ENCODE results near the gene COA1. TPM values are rescaled to one million over a fixed set of nuclear protein-coding genes. Genes with fewer than 3 reads are reported as not detected.
"Not testable (repeated sequence)": the region's sequence is repeated elsewhere in the genome, so short reads cannot be mapped to it uniquely, and the experiment has no call there.

The COA1 gene
- polyA plus RNA-seq, 1 donor = 34.7 TPM

GRCh38 chr7:43687866-43688265 is 41.5 kb downstream of the COA1 start:
- DNase-seq = not testable (repeated sequence)

DNA sequence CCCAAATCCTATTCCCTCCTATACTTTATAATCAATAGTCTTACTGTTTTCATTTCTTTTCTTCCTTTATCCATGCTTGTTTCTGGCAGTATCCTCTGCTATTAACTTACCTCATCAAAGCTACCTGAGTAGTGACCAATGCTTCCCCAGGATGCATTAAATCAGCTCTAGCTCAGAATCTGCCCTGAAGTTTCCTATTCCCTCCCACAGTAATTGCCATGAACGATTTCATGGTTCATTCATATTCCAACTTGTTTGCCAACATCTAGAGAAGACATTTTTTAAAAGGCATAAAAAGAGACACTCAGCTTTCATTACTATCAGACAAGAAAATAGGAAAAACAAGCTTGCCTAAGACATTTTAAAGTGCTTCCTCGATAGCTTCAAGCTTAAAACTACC is 42.3 kb downstream of the COA1 start:
- no peak for DNase-seq

GRCh38 chr7:43680736-43681135 is 48.6 kb downstream of the COA1 start:
- DNase-seq = no peak

- DNase-seq = no peak
These were observed 49.9 kb downstream of the COA1 start for GRCh38 chr7:43679210-43680068.

DNA sequence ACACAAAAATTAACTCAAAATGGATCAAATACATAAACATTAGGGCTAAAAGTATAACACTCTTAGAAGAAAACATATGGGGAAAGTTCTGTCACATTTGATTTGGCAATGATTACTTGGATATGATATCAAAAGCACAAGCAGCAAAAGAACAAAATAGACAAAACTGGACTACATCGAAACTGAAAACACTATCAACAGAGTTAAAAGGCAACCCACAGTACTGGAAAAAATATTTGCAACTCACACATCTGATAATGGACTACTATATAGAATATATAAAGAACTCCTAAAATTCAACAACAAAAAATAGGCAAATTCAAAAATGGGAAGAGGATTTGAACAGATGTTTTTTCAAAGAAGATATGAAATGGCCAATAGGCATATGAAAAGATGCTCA is 51.0 kb downstream of the COA1 start:
- DNase-seq = no peak

DNA sequence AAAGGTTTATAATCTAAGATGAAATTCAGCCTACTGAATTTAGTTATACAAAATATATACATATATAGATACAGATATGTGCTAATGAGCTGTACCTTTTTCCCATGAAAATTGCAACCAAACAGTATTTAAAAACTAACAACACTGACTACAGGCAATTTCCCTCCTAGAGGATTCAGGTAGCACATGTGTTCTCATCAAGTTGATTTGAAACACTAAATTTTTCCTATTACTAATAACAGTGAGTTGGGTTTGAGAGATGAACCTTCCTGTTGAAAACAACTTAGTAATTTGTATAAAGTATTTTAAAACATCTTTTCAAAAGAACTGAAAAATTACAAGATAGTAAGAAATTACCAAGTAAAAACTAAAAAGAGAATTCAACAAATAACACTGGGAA is 51.5 kb downstream of the COA1 start:
- no peak for DNase-seq

DNA sequence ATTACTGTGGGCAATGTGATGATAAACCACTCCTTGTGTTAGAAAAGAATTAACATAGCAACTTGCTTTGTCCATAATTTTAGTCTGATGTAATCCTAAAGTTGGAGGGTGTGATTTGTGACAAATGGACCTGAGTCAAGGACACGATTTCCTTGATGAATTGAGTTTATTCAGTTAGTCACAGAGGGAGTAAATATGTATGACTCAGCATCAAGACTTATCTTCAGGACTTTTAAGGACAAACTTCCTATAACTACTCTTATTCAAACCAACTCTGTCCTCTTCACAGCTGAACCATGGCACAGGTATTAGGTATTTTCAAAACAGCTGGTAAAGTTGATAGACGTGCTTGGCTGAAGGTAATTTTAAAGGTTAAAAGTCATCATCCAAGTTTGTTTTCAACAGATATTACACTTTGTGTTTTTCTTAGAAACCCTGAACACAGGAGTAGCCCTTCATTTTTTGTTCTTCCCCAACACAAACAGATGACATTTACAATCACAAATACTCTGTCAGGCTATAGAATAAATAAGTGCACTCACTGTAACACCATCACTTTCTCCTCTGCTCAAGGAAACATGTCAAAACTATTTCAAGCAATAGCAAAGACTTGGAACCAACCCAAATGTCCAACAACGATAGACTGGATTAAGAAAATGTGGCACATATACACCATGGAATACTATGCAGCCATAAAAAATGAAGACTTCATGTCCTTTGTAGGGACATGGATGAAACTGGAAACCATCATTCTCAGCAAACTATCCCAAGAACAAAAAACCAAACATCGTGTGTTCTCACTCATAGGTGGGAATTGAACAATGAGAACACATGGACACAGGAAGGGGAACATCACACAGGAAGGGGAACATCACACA is 54.5 kb downstream of the COA1 start:
- no peak for DNase-seq

GRCh38 chr7:43673243-43673976 is 55.9 kb downstream of the COA1 start:
- not testable (repeated sequence) for DNase-seq

GRCh38 chr7:43671521-43671920 is 57.8 kb downstream of the COA1 start:
- no peak for DNase-seq

DNA sequence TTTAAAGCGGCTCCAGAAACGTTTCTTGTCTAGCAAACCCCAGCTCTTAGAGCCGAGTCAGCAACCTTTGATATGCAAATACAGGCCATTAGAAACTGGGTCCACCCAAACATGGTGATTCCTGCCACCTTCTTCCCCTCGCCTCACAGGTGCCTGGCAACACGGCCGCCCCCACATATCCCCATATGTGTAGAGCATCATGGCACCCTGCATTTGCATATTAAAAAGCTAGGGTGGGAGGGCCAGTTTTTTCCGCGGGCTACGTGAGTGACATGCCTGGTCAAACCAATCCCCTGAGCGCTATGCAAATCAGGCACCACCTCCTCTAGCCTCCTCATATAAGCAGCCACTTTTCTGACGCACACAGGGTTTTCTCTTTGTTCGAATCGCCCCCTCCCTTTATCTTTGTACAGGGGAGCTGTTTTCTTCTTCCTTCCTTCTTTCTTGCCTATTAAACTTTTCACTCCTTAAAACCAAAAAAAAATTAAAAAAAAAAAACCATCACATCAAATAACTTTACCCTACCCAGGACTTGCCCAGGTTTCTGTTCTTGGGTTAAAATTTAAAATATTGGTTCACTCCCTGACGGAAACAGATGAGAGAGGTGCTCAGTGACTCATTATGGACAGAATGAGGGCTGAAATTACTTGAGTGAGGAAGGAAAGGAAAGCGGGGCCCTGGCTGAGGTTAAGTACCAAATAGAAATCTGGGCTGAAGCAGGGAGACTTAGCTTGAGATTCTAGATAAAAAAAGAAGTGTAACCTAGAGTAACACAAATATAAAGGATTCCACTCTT is 59.8 kb downstream of the COA1 start:
- DNase-seq = no peak

GRCh38 chr7:43668035-43668434 is 61.3 kb downstream of the COA1 start:
- DNase-seq = no peak

DNA sequence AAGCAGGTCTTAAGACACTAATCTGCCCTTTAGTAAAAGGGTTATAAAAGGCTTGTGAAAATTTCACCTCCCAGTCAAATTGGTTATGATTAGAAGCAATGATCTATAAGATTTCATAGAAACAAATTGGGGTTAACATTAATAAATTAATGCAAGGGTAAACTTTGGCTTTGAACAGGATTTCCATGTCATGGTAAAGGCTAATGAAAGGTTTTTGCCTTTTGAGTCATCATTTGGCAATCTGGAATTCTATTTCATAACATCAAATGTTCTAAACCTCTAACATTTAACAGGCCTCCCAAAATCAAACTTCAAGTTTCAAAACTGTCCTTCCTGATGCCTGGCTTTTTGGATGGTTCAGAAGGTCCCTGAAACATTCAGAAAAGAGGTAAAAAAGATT is 62.4 kb downstream of the COA1 start:
- DNase-seq = no peak

GRCh38 chr7:43664681-43665080 is 64.6 kb downstream of the COA1 start:
- DNase-seq = no peak

GRCh38 chr7:43660141-43660540 is 69.2 kb downstream of the COA1 start:
- DNase-seq = no peak

DNA sequence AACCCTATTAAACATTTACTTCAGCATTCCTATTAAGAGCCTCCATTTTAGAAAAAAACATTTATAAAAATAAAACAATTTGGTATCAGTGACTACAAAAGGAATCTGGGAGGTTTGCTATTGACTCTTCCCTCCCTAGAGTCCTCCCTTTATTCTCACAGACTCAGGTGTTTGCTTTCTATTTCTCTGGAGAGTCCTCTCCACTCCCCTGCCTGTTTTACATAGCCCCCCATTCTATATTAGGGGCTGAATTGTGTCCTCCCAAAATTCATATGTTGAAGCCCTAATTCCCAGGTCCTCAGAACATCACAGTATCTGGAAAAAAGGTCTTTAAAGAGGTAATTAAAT is 69.8 kb downstream of the COA1 start:
- no peak for DNase-seq

DNA sequence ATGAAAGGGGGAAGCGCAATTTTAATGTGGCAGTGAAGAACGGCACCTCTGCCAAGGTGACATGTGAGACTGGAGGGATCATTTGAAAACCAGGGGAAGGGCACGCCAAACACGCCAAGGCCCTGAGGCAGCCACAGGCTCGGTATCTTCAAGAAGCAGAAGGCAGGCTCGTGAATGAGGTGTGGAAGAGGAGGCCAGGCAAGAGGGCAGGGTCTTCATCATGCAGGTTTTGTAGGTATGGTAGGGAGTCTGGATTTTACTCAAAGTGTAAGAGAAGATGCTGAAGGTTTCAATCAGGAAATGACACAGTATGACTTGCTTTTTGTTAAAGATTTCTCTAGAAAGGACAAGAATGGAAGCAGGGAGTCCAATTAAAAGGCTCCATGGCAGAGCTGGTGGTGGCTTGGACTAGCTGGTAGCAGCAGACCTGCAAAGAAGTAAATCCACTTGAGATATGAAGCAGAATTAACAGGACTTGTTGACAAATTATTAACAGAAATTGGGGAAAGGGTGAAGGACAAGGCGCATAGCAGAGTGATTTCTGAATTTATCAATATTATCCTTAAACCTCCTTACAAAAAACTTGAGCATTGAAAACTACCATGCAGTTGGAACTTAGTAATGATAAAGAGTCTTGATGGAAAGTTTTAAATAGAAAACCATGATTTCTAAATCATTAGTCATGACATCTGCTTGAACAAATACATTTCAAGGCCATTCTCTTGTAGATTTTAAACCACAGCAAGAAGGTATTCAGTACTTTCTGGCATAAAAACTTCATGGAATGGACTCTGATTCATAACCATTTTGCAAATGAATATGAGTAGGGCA is 70.4 kb downstream of the COA1 start:
- DNase-seq = no peak

GRCh38 chr7:43656997-43657396 is 72.3 kb downstream of the COA1 start:
- no peak for DNase-seq

- DNase-seq = no peak
These were observed 73.7 kb downstream of the COA1 start for GRCh38 chr7:43655584-43655983.

GRCh38 chr7:43653891-43654504 is 75.3 kb downstream of the COA1 start:
- DNase-seq = no peak

DNA sequence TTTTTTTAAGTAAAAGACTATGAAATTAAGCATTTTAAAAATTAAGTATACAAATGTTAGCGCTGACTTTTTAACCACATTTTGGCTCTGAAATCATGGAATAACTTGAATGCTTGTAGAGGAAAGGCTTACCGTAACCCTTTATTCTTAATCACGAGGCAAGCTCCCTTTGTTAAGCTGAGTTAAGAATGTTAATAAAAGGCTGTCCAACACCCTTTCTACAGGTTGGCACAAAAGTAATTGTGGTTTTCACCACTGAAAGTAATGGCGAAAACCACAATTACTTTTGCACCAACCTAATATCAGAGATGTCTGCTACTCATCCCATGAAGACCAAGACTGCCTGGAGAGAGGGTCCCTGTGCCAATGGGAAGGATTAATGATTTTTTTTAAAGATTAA is 75.9 kb downstream of the COA1 start:
- DNase-seq = no peak

- DNase-seq = no peak
These were observed 77.0 kb downstream of the COA1 start for GRCh38 chr7:43652364-43652763.
